Stomach (tissue), 4 donors: ENCODE data around the gene RHOT1.
"Not testable (repeated sequence)": the region's sequence is repeated elsewhere in the genome, so short reads cannot be mapped to it uniquely, and the experiment has no call there.

Source experiments
- CTCF ChIP-seq, 7 experiments: fragments of 450-650 bp in 4 of 7; fragments of 200-600 bp in 3 of 7; sonication (generic) in 3 of 7; IDR thresholded peaks; one replicate each; pipeline ENCODE4 v1.5.1; 2016 to 2019; ENCODE audit warnings: antibody characterized with exemption in 7 of 7, control low read depth in 2 of 7, mild to moderate bottlenecking in 1 of 7
- EP300 ChIP-seq: sonication (generic); formaldehyde crosslinking; IDR thresholded peaks from one replicate; pipeline ENCODE4 v1.6.1; 2017; ENCODE audit warnings: antibody characterized with exemption
- POLR2A ChIP-seq, 4 donors: fragments of 450-650 bp; IDR thresholded peaks; one replicate each; pipeline ENCODE4 v1.6.1; 2016; ENCODE audit warnings: antibody characterized with exemption in 4 of 4, control low read depth in 2 of 4, mild to moderate bottlenecking in 1 of 4, moderate library complexity in 1 of 4
- POLR2AphosphoS5 ChIP-seq, 3 donors: sonication (generic); formaldehyde crosslinking; IDR thresholded peaks; one replicate each; pipeline ENCODE4 v1.6.1; 2016; ENCODE audit warnings: antibody characterized with exemption in 3 of 3

DNA sequence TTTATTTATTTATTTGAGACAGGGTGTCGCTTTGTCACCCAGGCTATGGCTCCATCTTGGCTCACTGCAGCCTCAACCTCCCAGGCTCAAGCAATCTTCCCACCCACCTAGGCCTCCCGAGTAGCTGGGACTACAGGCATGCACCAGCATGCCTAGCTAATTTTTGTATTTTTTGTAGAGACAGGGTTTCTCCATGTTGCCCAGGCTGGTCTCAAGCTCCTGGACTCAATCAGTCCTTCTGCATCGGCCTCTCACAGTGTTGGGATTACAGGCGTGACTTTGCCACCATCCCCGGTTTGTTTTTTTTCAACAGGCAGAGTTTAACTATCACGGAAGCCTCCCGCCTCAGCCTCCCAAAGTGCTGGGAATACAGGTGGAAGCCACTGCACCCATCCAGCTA, 13.8 kb upstream of the RHOT1 start:
- TF ChIP-seq CTCF (IDR thresholded peaks at IDR 0.05); EP300; POLR2A (IDR thresholded peaks at IDR 0.05); POLR2AphosphoS5 (IDR thresholded peaks at IDR 0.05): not testable (repeated sequence)
